A172 (cell line): ENCODE data around the gene PARN. TPM values are rescaled to one million over a fixed set of nuclear protein-coding genes. Genes with fewer than 3 reads are reported as not detected.
"Not testable (repeated sequence)": the region's sequence is repeated elsewhere in the genome, so short reads cannot be mapped to it uniquely, and the experiment has no call there.

Source experiments
- DNase-seq: peaks from one replicate; pipeline ENCODE4 v3.0.0-alpha.2; 2015; ENCODE audit warnings: low spot score
- total RNA-seq: library from RNA; depleted of rRNA; stranded (reverse); fragments of >200 nt; shearing (Covaris generic); gene quantifications from 2 replicates; pipeline ENCODE4 v1.2.3, GENCODE V29; 2014

Gene PARN
- total RNA-seq, 1 experiment from 2014 or later: 86.6 TPM

DNA sequence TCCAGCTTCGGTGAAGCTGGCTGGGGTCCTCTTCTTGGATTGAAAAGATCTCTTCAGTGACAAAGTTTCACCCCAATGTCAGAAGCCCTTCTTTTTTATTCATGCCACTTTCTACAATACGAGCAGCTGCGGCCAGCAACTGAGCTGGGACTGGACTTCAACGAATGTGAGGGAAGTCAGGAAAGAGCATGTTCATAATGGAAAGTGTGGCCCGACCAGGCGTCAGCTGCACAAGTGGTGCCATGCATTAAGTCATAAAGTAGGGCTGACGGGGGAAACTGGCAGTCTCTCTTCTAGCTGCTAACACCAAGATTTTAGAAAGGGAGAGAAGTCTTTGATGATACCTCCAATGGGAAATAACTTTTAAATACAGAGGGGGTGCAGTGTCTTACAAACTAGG lies 192.6 kb downstream of the PARN start:
- DNase-seq: no peak

DNA sequence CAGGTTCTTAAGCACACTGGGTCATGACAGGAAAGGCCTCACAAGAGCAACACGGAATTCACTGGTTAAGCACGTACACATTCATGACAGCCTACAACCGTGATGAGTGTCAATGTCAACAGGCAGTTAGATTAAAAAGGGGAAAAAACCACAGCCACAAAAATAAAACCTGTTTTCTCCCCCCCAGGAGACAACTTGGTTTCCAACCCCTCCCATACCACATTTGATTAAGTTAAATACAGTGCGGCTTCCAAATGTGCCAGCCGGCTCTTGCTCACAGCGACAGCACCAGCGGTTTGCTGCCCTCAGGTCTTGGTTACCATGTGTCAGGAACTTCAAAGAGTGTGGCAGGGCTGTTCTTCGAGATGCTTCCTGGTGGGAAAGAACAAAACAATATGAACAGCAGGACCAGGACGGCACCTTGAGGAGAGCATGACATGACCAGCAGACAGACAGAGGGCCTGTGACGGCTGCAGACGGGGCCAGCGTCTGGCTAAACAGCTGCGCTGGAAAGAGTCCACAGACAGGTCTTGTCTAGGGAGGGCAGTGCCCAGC lies 193.6 kb downstream of the PARN start:
- peak; percentile 37 for DNase-seq

DNA sequence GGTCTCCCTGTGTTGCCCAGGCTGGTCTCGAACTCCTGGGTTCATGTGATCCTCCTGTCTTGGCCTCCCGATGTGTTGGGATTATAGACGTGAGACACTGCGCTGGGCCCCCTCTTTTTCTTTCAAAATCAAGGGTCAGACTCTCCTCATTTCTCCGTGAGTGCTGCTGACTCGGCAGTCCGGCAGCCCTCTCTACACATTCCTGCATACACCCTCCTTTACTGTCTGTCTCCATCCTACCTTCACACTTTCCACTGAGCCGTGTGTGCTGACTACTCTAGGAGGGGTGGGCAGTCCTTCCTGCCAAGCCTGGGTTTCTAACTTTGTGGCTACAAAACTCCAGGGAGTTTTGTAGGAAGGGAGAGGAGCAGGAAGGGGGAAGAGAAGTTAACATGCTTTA lies 195.2 kb downstream of the PARN start:
- DNase-seq: no peak

DNA sequence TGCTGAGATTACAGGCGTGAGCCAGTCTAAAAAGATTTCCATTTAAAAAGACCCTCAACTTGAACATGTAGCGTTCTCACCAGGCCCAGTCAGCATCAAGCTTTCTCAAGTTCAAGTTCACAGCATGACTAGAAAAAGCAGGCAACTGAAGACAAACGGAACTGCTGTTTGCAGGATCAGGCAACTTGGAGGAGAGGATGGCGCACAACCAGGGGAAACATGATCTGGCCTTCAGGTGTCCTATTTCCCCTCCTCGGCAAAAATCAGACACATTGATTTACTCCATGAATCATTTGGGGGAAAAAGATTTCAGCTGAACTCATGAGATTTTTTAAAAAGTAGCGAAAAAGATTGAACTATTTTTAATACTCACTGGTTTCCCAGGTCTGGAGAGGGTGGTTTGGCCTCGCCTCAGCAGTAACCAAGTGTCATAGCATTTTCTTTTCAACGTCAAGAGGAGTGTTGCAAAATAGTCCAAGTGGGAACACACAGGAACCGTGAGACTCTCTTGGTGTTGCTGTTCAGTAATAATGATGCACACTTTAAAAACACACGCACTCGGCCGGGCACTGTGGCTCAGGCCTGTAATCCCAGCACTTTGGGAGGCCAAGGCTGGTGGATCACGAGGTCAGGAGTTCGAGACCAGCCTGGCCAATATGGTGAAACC lies 201.0 kb downstream of the PARN start:
- DNase-seq: not testable (repeated sequence)

- no peak for DNase-seq
Measured at GRCh38 chr16:14428043-14428442, 202.0 kb downstream of the PARN start.

DNA sequence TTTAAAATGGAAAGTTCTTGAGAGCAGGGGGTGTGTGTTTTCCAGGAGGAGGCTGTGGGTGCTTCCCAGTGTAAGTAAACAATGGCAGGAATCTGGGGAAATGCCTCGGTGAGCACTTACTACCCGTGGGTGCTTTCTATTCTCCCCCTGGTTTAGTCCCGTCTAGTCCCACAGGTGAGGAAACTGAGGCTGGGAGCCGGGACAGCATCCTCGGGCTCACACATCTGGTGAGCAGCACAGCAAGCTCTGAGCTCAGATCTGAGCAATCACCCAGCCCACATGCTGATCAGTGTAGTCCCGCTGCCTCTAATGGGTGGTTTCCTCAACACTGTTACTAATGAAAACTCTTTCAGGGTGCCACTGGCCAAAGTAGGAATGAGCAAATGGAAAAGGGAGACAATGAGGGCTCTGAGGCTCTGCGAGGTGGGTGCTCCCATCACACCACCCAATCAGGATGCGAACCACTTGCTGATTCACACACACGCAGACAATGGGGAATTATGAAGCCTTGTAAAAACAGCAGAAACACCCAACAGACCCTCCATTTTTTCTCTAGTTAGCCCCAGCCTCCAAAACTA lies 202.6 kb downstream of the PARN start:
- DNase-seq: peak; percentile 87

GRCh38 chr16:14424595-14424994 lies 205.5 kb downstream of the PARN start:
- DNase-seq: no peak

GRCh38 chr16:14423344-14423743 lies 206.7 kb downstream of the PARN start:
- DNase-seq: no peak

- no peak for DNase-seq
Measured at GRCh38 chr16:14420721-14421488, 209.2 kb downstream of the PARN start.

DNA sequence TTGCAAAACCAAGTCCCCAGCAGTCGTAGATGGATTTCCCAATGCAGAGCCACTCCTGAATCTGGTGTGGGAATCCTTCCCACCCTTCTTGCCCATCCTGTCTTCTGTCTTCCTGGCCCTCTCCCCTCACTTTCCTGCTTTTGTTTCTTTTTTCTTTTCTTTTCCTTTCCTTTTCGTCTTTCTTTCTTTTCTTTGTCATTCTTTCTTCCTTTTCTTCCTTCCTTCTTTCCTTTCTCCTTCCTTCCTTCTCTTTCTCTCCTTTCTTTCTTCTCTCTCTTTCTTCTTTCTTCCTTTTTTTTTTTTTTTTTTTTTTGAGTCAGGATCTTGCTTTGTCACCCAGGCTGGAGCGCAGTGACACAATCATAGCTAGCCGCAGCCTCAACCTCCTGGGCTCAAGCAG lies 209.8 kb downstream of the PARN start:
- DNase-seq: not testable (repeated sequence)

GRCh38 chr16:14419817-14420216 lies 210.2 kb downstream of the PARN start:
- no peak for DNase-seq

DNA sequence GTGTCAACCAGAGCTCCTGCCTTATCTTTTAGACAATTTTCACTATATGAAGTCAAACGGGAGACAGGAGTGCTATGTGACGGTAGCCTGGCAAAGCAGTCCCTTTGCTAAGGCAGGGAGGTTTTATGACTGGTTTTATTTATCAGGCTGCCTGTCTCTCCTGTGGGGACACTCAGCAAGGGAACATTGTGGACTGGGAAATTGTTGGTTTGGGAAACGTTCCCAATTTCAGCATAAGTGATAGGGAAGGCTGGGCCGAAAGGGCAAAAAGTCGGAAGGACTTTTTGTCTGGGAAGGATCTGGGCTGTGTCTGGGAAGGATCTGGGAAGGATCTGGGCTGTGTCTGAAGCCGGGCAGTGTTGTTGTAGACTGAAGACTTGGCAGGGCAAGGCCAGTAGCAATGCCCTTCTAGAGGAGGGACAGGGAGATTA lies 211.2 kb downstream of the PARN start:
- no peak for DNase-seq

- no peak for DNase-seq
Measured at GRCh38 chr16:14416184-14416583, 213.9 kb downstream of the PARN start.

DNA sequence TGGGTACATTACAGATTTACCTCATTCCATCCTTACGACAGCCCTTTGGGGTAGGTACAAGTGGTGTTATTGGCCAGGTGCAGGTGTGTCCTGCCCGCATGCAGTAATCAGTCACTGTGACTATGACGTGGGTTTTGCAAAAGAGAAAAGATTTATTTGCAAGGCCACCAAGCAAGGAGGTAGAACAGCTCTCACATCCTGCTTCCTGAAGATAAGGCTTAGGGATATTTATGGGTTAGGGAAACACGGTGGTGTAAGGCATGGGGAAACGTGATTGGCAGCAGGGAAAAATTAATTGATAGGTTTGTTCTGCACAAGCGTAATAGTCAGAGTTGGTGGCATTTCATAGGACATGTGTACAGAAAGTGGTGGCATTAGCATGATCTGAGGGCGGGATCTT lies 214.8 kb downstream of the PARN start:
- no peak for DNase-seq

- DNase-seq: peak; percentile 97
Measured at GRCh38 chr16:14409563-14409962, 220.5 kb downstream of the PARN start.

- no peak for DNase-seq
Measured at GRCh38 chr16:14407786-14408399, 222.2 kb downstream of the PARN start.

GRCh38 chr16:14405611-14406537 lies 224.2 kb downstream of the PARN start:
- no peak for DNase-seq

- not testable (repeated sequence) for DNase-seq
Measured at GRCh38 chr16:14403001-14403389, 227.1 kb downstream of the PARN start.

GRCh38 chr16:14402114-14403000 lies 227.7 kb downstream of the PARN start:
- not testable (repeated sequence) for DNase-seq

DNA sequence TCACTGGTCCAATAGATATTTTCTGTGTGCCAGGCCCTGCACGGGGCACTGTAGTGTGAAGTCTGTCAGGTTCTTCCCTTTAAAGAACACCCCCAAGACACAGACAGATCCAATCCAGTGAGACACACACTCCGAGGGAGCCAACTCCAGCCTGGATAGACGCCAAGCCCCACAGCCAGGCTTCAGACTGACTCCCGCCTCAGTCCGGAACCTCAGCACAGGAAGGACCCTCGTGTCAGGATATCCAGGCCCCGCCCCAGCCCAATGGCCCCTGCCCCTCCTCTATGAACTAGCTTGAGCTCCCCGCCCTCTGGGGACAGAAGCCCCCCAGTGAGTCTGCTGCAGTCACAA lies 228.4 kb downstream of the PARN start:
- DNase-seq: not testable (repeated sequence)
